Non-pigmented ciliary epithelial cell (primary cell): ENCODE measurements around the gene PHRF1.

Experiments
- DNase-seq: peaks from one replicate; pipeline ENCODE4 v3.0.0-alpha.2; 2010; ENCODE audit warnings: low read depth

PHRF1 gene

GRCh38 chr11:601573-602245 is 25.4 kb downstream of the PHRF1 start:
- DNase-seq: no peak

- no peak for DNase-seq
These were observed 26.9 kb downstream of the PHRF1 start for GRCh38 chr11:603154-603553.

GRCh38 chr11:605286-606129 is 29.2 kb downstream of the PHRF1 start:
- no peak for DNase-seq

GRCh38 chr11:606245-606644 is 30.0 kb downstream of the PHRF1 start:
- no peak for DNase-seq

- no peak for DNase-seq
These were observed 30.9 kb downstream of the PHRF1 start for GRCh38 chr11:607020-607780.

- no peak for DNase-seq
These were observed 31.8 kb downstream of the PHRF1 start for GRCh38 chr11:607971-608659.

GRCh38 chr11:608791-609251 is 32.6 kb downstream of the PHRF1 start:
- no peak for DNase-seq

- DNase-seq: no peak
These were observed 33.1 kb downstream of the PHRF1 start for GRCh38 chr11:609341-609811.

GRCh38 chr11:610146-610801 is 34.0 kb downstream of the PHRF1 start:
- DNase-seq: no peak

GRCh38 chr11:611001-611996 is 35.0 kb downstream of the PHRF1 start:
- DNase-seq: no peak

- DNase-seq: no peak
These were observed 36.1 kb downstream of the PHRF1 start for GRCh38 chr11:612201-612960.

GRCh38 chr11:612961-613300 is 36.7 kb downstream of the PHRF1 start:
- DNase-seq: no peak

GRCh38 chr11:613369-613968 is 37.2 kb downstream of the PHRF1 start:
- no peak for DNase-seq

- no peak for DNase-seq
These were observed 37.9 kb downstream of the PHRF1 start for GRCh38 chr11:614021-614622.

- DNase-seq: no peak
These were observed 38.6 kb downstream of the PHRF1 start for GRCh38 chr11:614623-615503.

- DNase-seq: peak; percentile 44
These were observed 39.4 kb downstream of the PHRF1 start, which contains the start of gene IRF7 for GRCh38 chr11:615504-616319. TSS of gene IRF7 (minus strand) at chr11:615950. CDS start at chr11:615364, 586 bp downstream.
